Dendritic cell treated with granulocyte-macrophage colony-stimulating factor and Interleukin-4, amounts not matched to agents 40 ng/mL and 50 ng/mL, for 4 days (primary cell): ENCODE data around the gene STX10.

Source experiments
- H3K27ac Mint-ChIP-seq: one replicate; pipeline ENCODE4 v1.8.0; 2022; ENCODE audit warnings: mild to moderate bottlenecking, mixed read lengths
- H3K27me3 Mint-ChIP-seq: one replicate; pipeline ENCODE4 v1.8.0; 2022; ENCODE audit warnings: mild to moderate bottlenecking, mixed read lengths
- H3K36me3 Mint-ChIP-seq: one replicate; pipeline ENCODE4 v1.8.0; 2022; ENCODE audit warnings: low read depth, mixed read lengths
- H3K4me1 Mint-ChIP-seq: one replicate; pipeline ENCODE4 v1.8.0; 2022; ENCODE audit warnings: low read depth, mixed read lengths
- H3K4me3 Mint-ChIP-seq: one replicate; pipeline ENCODE4 v1.8.0; 2022; ENCODE audit warnings: mild to moderate bottlenecking, moderate library complexity, mixed read lengths
- H3K9me3 Mint-ChIP-seq: one replicate; pipeline ENCODE4 v1.8.0; 2022; ENCODE audit warnings: mixed read lengths
- intact Hi-C: fragments of 100-400 bp; cut with micrococcal nuclease; formaldehyde crosslinking; loops from one replicate; pipeline ENCODE4 v1.15.0; 2022

STX10 gene

DNA sequence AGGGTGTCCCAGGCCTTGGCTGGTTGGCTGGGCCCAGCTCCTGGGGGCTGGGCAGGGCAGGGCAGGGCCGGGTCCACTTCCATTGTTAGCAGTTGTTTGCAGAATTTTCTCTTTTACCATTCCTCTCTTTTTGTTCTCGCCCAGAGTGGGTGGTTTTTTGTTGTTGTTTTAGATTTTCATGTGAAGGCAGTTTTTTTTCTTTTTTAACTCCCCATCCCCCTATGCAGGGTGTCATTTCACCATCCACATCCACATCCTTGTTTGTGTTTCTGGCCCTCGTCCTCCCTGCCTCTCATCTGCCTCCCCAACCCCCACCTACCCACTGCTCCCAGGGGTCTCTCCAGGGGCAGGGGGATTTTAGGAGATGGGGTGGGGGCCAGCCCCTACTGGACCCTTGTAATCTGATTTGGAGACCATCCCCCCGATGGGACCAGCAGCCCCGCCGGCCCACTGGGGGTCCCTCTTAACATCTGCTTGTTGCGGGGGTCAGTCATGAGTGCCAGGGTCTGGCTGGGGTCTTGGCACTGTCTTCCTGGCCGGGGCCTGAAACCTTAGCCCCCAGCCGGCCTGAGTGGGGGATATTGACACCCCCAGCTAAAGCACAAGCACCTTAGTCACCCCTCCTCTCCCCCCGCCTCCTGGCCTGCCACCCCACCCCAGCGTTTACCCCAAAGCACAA is 10.4 kb downstream of the STX10 start:
- intact Hi-C loops, result no loop called here
- H3K27me3 Mint-ChIP-seq, result no peaks in the 10 kb centered on the region
- peak overlapping the region; percentile 60 for H3K27ac Mint-ChIP-seq

DNA sequence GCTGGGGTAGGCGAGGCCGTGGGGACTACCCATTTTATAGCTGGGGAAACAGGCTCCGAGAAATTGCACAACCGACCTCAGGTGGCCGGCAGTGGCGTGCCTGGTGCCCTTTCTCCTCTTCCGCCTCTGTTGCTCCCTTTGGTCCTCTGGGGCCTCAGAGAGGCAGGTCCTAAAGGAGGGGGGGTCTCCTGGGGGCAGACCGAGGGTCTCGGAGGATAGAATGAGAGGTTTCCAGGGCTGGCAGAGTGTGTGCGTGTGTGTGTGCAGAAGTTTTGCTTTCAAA is 11.3 kb downstream of the STX10 start:
- H3K36me3 Mint-ChIP-seq, result peaks cover 90% of the 10 kb centered on the region
- H3K9me3 Mint-ChIP-seq, result no peaks in the 10 kb centered on the region
- intact Hi-C loops, result no loop called here
- no peaks in the 10 kb centered on the region for H3K27me3 Mint-ChIP-seq
- no peak overlapping the region for H3K4me3 Mint-ChIP-seq
- no peak overlapping the region for H3K27ac Mint-ChIP-seq
- peaks cover 18% of the 10 kb centered on the region for H3K4me1 Mint-ChIP-seq

More for the DNA sequence above, 10.4 kb downstream of the STX10 start:
- Mint-ChIP-seq H3K9me3 (no peaks in the 10 kb centered on the region), H3K4me3 (no peak overlapping the region), H3K36me3 (peaks cover 92% of the 10 kb centered on the region), H3K4me1 (peaks cover 27% of the 10 kb centered on the region)

DNA sequence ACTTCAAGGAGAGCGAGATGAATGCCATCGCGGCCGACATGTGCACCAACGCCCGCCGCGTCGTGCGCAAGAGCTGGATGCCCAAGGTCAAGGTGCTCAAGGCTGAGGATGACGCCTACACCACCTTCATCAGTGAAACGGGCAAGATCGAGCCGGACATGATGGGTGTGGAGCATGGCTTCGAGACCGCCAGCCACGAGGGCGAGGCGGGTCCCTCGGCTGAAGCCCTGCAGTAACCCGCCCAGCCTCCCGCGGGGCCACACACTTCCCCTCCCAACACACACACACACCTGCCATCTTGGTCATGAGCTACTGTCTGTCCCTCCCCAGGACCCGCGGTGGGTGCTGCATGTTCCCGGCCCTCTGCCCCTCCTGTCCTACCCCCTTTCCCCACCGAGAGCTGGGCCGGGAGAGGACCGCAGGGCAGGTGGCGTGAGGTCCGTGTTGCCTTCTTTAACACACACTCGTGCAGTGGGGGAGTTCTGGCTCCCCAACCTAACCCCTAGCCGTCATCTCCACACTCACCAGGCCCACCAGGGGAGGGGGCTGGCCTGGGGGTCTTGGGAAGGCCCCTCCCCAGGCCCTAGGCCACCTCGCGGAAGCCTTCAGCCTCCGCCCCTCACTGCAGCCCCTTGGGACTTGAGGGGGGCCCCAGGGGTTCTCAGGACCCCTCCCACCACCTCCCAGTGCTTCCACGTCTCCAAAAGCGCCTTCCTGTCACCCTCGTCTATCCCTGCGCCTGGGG is 11.8 kb downstream of the STX10 start:
- no peak overlapping the region for H3K4me3 Mint-ChIP-seq
- intact Hi-C loops, result no loop called here
- no peaks in the 10 kb centered on the region for H3K9me3 Mint-ChIP-seq
- peaks cover 89% of the 10 kb centered on the region for H3K36me3 Mint-ChIP-seq
- peaks cover 16% of the 10 kb centered on the region for H3K4me1 Mint-ChIP-seq
- no peaks in the 10 kb centered on the region for H3K27me3 Mint-ChIP-seq
- no peak overlapping the region for H3K27ac Mint-ChIP-seq

DNA sequence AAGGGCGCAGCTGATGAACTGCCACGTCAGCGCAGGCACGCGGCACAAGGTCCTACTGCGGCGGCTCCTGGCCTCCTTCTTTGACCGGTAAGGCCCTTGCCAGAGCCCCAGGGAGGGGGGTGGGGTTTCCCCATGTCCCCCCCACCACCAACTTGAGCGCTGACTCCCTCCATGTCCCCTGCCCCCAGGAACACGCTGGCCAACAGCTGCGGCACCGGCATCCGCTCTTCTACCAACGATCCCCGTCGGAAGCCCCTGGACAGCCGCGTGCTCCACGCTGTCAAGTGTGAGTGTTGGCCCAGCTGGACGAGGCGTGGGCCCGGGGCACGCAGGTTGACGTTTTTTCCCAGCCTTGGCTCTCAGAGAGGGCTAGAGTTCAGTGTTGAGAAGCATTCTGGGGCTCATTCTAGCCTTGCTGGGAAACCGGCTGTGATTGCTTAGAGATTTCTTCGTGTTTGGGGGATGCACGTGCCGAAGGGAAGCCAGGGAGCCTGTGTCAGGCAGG is 12.8 kb downstream of the STX10 start:
- no peak overlapping the region for H3K4me3 Mint-ChIP-seq
- H3K9me3 Mint-ChIP-seq, result no peaks in the 10 kb centered on the region
- no peak overlapping the region for H3K27ac Mint-ChIP-seq
- intact Hi-C loops, result no loop called here
- H3K4me1 Mint-ChIP-seq, result peaks cover 26% of the 10 kb centered on the region
- peaks cover 94% of the 10 kb centered on the region for H3K36me3 Mint-ChIP-seq
- H3K27me3 Mint-ChIP-seq, result no peaks in the 10 kb centered on the region

DNA sequence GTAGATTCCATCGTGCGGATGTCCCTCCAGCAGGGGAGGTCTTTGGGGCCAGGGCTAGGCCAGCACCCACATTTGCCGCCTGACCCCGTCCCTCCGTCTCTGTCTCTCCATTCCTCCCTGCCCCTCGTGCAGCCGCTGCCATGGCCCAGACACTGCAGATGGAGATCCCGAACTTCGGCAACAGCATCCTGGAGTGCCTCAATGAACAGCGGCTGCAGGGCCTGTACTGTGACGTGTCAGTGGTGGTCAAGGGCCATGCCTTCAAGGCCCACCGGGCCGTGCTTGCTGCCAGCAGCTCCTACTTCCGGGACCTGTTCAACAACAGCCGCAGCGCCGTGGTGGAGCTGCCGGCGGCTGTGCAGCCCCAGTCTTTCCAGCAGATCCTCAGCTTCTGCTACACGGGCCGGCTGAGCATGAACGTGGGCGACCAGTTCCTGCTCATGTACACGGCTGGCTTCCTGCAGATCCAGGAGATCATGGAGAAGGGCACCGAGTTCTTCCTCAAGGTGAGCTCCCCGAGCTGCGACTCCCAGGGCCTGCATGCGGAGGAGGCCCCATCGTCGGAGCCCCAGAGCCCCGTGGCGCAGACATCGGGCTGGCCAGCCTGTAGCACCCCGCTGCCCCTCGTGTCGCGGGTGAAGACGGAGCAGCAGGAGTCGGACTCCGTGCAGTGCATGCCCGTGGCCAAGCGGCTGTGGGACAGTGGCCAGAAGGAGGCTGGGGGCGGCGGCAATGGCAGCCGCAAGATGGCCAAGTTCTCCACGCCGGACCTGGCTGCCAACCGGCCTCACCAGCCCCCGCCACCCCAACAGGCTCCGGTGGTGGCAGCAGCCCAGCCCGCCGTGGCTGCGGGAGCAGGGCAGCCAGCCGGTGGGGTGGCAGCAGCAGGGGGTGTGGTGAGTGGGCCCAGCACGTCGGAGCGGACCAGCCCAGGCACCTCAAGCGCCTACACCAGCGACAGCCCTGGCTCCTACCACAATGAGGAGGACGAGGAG is 14.8 kb downstream of the STX10 start:
- Mint-ChIP-seq H3K27ac (no peak overlapping the region), H3K4me1 (peaks cover 39% of the 10 kb centered on the region)
- intact Hi-C loops, result no loop called here

DNA sequence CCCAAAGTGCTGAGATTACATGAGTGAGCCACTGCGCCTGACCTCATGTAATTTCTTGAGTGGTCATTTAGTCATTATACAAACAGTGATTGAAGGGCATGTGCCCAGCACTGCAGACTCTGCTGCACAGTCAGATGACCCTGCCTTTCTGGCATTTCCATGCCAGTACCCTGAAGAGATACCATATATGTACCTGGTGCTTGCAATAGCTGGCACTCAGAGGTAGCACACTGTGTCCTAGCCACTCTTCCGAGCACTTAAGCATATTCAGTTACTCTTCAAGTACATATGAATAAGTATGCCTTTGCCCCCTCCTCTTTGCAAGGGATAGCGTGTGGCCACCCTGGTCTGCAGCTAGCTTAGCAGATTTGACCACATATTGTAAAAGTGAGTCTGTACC is 15.5 kb downstream of the STX10 start:
- H3K27me3 Mint-ChIP-seq, result no peaks in the 10 kb centered on the region
- no peak overlapping the region for H3K27ac Mint-ChIP-seq
- H3K9me3 Mint-ChIP-seq, result no peaks in the 10 kb centered on the region
- no peak overlapping the region for H3K4me3 Mint-ChIP-seq
- intact Hi-C loops, result no loop called here
- peaks cover 34% of the 10 kb centered on the region for H3K4me1 Mint-ChIP-seq
- peaks cover 83% of the 10 kb centered on the region for H3K36me3 Mint-ChIP-seq

More for the DNA sequence above, 14.8 kb downstream of the STX10 start:
- H3K36me3 Mint-ChIP-seq, result peaks cover 88% of the 10 kb centered on the region
- no peak overlapping the region for H3K4me3 Mint-ChIP-seq
- no peaks in the 10 kb centered on the region for H3K9me3 Mint-ChIP-seq
- no peaks in the 10 kb centered on the region for H3K27me3 Mint-ChIP-seq

DNA sequence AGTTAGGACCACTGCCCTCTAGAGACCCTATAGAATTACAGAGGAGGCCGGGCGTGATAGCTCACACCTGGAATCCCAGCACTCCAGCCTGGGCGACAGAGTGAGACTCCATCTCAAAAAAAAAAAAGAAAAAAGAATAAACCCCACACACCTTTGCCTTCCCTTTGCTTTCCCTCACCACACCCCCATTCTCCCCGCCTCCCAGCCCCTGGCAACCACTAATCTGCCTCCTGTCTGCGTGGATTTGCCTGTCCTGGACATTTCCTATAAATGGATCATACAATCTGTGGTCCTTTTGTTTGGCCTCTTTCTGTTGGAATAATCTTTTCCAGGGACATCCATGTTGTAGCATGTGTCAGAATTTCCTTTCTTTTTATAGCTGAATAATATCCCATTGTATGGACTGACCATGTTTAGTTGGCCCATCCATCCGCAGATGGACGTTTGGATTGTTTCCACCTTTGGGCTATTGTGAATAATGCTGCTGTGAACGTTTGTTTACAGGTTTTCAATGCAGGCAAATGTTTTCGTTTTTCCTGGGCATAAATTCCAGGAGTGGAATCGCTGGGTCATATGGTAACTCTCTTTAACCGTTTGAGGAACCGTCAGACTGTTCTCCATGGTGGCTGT is 16.8 kb downstream of the STX10 start:
- no peaks in the 10 kb centered on the region for H3K27me3 Mint-ChIP-seq
- H3K9me3 Mint-ChIP-seq, result no peaks in the 10 kb centered on the region
- H3K4me1 Mint-ChIP-seq, result peaks cover 33% of the 10 kb centered on the region
- intact Hi-C loops, result no loop called here
- no peak overlapping the region for H3K27ac Mint-ChIP-seq
- H3K4me3 Mint-ChIP-seq, result no peak overlapping the region
- H3K36me3 Mint-ChIP-seq, result peaks cover 74% of the 10 kb centered on the region

DNA sequence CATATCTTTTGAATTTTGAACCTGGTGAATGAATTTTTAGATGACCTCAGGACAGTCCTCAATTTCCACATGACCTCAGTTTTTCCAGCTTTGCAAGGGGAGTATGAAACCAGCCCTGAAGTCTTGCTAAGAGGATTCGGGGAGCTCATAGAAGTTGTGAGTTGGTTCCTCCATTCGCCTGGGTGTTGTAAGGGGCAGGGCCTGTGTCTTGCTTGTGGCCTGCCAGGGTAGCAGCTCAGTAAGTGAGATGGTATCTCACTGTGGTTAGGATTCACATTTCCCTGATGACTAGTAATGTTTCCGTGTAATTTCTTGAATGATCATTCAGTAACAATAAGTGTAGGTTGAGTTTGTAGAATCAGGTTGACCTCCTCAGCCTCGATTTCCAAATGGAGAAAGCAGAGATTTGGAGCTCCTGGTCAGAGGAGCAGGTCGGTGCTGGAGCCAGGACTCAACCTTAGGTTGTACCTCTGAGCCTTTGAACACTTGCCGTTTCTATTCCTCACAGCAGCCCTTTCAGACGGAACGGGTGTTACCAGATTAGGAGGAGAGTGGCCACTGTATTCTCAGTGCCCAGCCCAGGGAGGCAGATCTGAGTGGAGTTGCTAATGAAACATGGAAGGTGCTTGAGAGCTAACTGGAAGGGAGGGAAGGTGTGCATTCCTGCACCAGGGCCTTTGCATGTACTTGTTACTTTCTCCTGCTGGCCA is 17.5 kb downstream of the STX10 start:
- Mint-ChIP-seq H3K4me1 (peaks cover 39% of the 10 kb centered on the region), H3K36me3 (peaks cover 67% of the 10 kb centered on the region), H3K27ac (no peak overlapping the region), H3K27me3 (no peaks in the 10 kb centered on the region), H3K4me3 (no peak overlapping the region), H3K9me3 (no peaks in the 10 kb centered on the region)
- intact Hi-C loops, result no loop called here

DNA sequence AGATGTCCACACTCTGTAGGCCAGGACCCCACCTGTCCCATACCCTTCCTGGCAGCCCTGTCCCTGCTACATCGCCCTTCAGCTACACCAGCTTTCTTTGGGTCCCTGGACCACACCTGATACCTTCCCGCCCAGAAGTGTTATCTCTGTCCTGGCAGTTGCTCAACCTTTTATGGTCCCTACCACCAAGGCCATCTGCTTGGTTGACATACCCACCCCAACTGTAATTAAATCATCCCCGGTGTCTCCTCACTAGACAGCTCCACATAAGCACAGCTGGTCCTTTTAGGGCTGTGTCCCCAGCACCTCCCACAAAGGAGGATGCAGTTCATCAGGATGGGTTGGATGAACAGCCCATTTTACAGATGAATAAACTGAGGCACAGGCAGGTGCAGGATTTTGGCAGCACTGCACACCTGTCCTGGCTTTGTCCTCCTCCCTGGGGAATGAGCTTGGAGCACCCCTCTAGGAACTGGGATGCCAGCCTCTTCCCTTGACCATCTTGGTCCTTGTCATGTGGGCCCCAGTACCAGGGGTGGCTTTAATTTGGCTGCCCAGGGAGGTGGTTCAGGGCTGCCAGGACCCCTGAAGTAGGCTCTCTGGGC is 19.2 kb downstream of the STX10 start:
- Mint-ChIP-seq H3K27me3 (no peaks in the 10 kb centered on the region), H3K9me3 (no peaks in the 10 kb centered on the region), H3K27ac (peak overlapping the region; percentile 25), H3K4me1 (peaks cover 40% of the 10 kb centered on the region), H3K36me3 (peaks cover 61% of the 10 kb centered on the region), H3K4me3 (no peak overlapping the region)
- intact Hi-C loops, result no loop called here

DNA sequence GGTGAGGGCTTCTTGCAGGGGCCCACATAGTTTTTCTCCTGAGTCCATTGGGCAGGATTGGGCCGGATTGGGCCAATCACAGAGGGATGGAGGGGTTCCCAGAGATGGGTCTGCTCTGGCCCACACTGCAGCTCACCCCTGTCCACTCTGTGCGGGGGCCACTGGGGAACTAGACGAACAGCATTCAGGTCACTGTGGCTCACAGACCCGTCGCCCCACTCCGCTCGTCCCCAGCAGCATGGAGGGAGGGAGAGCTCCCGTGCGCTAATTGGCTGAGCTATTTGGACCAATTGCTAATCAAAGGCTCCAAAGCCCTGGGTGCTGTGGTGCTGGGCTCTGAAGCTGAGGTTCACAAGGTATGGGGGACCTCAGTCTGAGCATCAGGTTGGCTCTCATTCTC is 20.8 kb downstream of the STX10 start:
- Mint-ChIP-seq H3K4me1 (peaks cover 40% of the 10 kb centered on the region), H3K4me3 (no peak overlapping the region), H3K36me3 (peaks cover 61% of the 10 kb centered on the region), H3K27me3 (no peaks in the 10 kb centered on the region), H3K9me3 (no peaks in the 10 kb centered on the region), H3K27ac (no peak overlapping the region)
- intact Hi-C loops, result no loop called here

DNA sequence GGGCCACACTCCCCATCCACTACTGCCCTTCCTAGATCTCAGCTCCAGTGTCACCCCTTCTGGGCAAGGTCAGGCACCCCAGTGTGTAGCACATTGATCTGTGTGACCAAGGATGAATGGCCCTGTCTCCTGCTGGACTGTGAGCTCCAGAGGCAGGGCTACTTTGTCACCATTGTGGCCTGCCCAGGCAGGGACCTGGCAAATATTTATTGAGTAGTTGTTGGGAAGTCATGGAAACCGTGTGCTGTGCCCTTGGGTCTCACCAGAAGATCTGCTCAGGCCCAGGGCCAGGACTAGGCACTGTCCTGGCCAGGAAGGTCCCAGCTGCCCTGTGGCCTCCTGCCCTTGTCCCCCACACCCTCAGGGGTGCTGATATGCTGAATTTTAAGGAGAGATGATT is 21.6 kb downstream of the STX10 start:
- H3K27ac Mint-ChIP-seq, result no peak overlapping the region
- H3K4me3 Mint-ChIP-seq, result no peak overlapping the region
- H3K36me3 Mint-ChIP-seq, result peaks cover 62% of the 10 kb centered on the region
- peaks cover 44% of the 10 kb centered on the region for H3K4me1 Mint-ChIP-seq
- intact Hi-C loops, result no loop called here
- no peaks in the 10 kb centered on the region for H3K9me3 Mint-ChIP-seq
- no peaks in the 10 kb centered on the region for H3K27me3 Mint-ChIP-seq

DNA sequence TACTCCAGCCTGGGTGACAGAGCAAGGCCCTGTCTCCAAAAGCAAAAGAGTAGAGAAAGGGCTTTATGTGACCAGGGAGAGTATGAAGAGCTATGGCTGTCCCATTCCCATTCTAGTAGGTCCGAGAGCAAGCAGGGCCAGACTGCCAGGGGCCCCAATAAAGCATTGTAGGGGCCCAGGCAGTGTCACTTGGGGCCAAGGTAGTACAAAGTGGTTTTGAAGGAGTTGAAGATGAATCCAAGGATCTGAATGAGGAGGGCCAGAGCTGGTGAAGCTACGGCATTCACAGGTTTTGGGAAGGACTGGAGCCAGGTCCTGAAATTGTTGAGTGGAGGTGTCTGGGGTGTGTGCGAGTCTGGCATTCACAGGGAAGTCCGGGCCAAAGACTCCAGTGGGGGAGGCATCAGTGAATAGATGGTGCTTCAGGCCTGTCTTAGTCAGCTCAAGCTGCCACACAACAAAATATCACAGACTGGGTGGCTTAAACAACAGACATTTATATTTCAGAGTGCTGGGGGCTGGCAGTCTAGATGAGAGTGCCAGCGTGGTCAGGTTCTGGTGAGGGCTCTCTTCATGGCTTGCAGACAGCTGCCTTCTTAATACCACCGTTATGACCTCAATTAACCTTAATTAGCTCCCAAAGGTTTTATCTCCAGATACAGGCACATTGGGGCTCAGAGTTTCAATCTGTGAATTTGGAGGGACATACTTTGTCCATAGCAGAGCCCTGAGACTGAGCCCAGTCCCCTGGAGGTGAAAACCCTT is 22.2 kb downstream of the STX10 start:
- no peak overlapping the region for H3K4me3 Mint-ChIP-seq
- no peak overlapping the region for H3K27ac Mint-ChIP-seq
- H3K4me1 Mint-ChIP-seq, result peaks cover 44% of the 10 kb centered on the region
- H3K36me3 Mint-ChIP-seq, result peaks cover 62% of the 10 kb centered on the region
- intact Hi-C loops, result no loop called here
- no peaks in the 10 kb centered on the region for H3K27me3 Mint-ChIP-seq
- no peaks in the 10 kb centered on the region for H3K9me3 Mint-ChIP-seq
